ENCODE measurements around the gene PLEKHG5.
A peak's percentile ranks its signal among the peaks of the same experiment; 100 is the strongest.
"Not testable (repeated sequence)": the region's sequence is repeated elsewhere in the genome, so short reads cannot be mapped to it uniquely, and the experiment has no call there.

The PLEKHG5 gene

DNA sequence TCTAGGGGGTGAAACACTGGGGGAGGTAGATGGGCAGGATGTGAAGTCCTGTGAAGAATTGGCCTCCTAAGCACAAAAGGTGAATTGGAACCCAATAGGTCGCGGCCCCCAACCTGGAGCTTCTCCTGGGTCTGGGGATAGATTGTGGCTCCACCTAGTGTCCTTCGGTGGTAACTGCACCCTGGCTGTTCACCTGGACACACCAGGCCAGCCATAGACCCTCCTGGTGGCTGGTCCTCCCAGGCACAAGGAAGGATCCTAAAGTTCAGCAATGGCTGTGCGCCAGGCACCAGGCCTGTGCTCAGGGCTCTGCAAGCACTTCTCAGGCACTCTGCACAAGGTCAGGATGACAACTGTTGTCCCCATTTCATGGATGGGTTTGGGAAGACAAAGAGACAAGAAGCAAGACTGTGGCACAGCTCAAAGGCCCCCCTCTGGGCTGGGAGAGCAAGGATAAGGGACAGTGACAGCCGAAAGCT, 53.4 kb downstream of the PLEKHG5 start:
- TF ChIP-seq, protein P1, sequence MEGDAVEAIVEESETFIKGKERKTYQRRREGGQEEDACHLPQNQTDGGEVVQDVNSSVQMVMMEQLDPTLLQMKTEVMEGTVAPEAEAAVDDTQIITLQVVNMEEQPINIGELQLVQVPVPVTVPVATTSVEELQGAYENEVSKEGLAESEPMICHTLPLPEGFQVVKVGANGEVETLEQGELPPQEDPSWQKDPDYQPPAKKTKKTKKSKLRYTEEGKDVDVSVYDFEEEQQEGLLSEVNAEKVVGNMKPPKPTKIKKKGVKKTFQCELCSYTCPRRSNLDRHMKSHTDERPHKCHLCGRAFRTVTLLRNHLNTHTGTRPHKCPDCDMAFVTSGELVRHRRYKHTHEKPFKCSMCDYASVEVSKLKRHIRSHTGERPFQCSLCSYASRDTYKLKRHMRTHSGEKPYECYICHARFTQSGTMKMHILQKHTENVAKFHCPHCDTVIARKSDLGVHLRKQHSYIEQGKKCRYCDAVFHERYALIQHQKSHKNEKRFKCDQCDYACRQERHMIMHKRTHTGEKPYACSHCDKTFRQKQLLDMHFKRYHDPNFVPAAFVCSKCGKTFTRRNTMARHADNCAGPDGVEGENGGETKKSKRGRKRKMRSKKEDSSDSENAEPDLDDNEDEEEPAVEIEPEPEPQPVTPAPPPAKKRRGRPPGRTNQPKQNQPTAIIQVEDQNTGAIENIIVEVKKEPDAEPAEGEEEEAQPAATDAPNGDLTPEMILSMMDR (IDR thresholded peaks at IDR 0.05; ENCODE audit: insufficient read depth, low read length, missing control alignments): peak; percentile 88
- POLR2A ChIA-PET: no interaction called here
- H3K4me3 ChIP-seq (ENCODE audit: low read depth, low read length): no peak overlapping the region
- DNase-seq (ENCODE audit: low read depth, low spot score): no peak
- CTCF ChIA-PET: interaction anchor here (0.6 to 6.8 kb wide), 43 partner anchors 9 to 363 kb away, joined by 3 to 107 read pairs (median 4); partner anchors contain the start of genes ESPN, HES2 and HES3

DNA sequence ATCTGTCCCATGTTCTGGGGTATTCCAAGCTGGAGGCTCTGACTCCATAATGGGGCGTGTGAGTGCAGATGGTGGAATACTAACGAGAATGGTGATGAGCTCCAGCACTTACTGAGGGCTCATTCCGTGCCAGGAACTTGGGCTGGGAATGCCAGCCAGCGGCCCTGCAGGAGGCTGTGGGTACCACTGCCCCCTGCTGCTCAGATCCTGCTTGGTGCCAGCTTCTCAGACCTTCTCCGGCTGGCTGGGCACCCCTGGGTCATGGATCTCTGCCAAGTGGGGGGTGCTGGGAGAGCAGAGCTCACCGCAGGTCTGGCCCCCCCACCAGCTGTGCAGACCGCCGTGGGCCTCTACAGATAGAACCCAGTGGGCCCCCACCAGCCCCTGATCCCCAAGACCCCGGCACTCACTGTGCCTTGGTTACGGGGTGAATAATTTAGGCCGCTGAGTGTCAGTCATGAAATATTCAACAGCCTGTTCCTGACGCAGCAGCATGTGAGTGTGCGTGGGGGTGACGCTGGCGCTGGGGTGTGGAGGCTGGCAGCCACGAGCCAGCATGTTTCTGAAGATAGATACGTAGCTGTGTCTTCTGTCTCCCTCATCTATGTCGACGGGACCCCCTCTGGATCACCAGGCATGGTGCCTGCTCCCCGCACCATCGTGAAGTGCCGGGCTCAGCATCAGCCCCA, 54.3 kb downstream of the PLEKHG5 start:
- not testable (repeated sequence) for DNase-seq (ENCODE audit: low read depth, low spot score)

DNA sequence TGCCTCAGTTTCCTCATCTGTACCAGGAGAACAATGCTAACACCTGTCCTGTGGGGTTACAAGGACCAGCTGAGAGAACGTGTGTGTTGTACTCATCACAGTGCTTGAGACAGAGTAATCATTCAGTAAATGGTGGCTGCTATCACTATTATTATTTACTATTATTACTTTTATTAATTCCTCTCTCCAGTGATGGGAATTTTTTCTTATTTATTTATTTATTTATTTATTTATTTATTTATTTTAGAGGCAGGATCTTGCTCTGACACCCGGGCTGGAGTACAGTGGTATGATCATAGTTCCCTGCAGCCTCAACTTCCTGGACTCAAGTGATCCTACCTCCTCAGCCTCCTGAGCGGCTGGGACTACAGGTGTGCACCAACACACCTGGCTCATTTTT, 55.2 kb downstream of the PLEKHG5 start:
- POLR2A ChIA-PET; H3K4me3 ChIP-seq (ENCODE audit: low read depth, low read length); DNase-seq (ENCODE audit: low read depth, low spot score): not testable (repeated sequence)
- CTCF ChIA-PET: interaction anchor here (1.1 to 6.8 kb wide), 12 partner anchors 7 to 188 kb away, joined by 3 to 107 read pairs (median 24); partner anchors contain the start of genes ESPN, HES2 and HES3

More for the DNA sequence above, 54.3 kb downstream of the PLEKHG5 start:
- H3K4me3 ChIP-seq (ENCODE audit: low read depth, low read length); POLR2A ChIA-PET: not testable (repeated sequence)
- TF ChIP-seq, protein P1 (IDR thresholded peaks at IDR 0.05; ENCODE audit: insufficient read depth, low read length, missing control alignments): peak; percentile 8
- CTCF ChIA-PET: interaction anchor here (0.6 to 6.8 kb wide), 40 partner anchors 8 to 362 kb away, joined by 3 to 107 read pairs (median 6); partner anchors contain the start of genes ESPN, HES2, HES3 and PLEKHG5

DNA sequence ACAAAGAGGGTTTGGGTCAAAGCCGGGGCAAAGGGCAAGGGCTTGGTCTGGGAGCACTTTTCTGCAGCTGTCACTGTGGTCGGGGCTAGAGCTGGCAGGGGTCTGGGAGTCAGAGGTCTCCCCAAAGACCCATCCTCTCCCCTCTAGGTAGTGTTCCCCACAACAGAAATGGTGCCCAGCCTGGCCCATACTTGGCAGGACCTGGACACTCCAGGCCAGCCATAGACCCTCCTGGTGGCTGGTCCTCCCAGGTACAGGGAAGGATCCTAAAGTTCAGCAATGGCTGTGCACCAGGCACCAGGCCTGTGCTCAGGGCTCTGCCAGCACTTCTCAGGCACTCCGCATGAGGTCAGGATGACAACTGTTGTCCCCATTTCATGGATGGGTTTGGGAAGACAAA, 55.9 kb downstream of the PLEKHG5 start:
- TF ChIP-seq, protein P1 (IDR thresholded peaks at IDR 0.05; ENCODE audit: insufficient read depth, low read length, missing control alignments): no peak
- no peak overlapping the region for H3K4me3 ChIP-seq (ENCODE audit: low read depth, low read length)
- DNase-seq (ENCODE audit: low read depth, low spot score): no peak
- CTCF ChIA-PET: interaction anchor here (2.0 to 6.8 kb wide), 3 partner anchors 16 to 188 kb away, joined by 5 to 107 read pairs (median 82); partner anchors contain the start of genes HES2 and HES3
- POLR2A ChIA-PET: no interaction called here

DNA sequence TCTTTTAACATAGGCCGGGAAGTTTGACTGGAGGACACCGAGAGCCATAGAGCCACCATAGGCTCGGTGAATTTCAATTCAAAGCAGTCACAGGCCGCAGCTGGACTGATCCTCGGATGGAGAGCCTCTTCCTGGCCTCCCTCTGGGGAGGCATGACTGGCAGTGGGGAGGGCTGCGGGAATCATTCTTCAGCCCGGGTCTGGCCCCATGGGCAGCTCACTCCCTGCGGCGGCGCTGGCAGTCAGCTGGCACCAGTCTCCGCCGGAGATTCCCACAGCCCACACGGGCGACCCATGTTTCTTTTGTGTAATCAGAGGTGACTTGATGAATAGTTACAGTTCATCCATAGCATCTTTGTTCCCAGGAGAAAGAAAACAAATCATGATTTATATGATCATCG, 56.3 kb downstream of the PLEKHG5 start:
- DNase-seq (ENCODE audit: low read depth, low spot score): no peak
- ChIA-PET CTCF (interaction anchor here (2.0 to 4.7 kb wide), 2 partner anchors 15 to 187 kb away, joined by 5 to 82 read pairs; partner anchors contain the start of genes HES2 and HES3), POLR2A (no interaction called here)

DNA sequence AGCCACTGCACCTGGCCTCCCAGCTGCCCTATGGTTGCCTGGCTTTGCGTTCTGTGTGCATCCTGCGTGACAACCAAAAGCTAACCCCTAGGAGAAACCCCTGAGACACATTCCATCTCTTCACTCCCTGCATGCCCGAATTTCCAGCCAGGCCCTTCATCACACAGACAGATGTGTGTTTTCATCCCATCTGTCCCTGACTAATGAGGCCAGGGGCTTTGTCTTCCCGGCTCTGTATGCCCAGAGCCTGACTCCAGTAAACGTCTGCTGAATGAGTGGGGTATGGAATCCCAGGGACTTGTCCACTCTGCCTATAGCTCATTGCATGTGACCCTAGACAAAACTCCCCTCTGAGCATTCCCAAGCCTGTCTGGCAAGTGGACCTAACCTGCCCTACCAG, 57.3 kb downstream of the PLEKHG5 start:
- DNase-seq (ENCODE audit: low read depth, low spot score): no peak
- CTCF ChIA-PET: interaction anchor here (2.0 kb wide), 1 partner anchor 14 kb away, joined by 5 read pairs; the partner anchor contains the start of gene HES2
- no peak overlapping the region for H3K4me3 ChIP-seq (ENCODE audit: low read depth, low read length)
- POLR2A ChIA-PET: no interaction called here
- TF ChIP-seq, protein P1 (IDR thresholded peaks at IDR 0.05; ENCODE audit: insufficient read depth, low read length, missing control alignments): no peak

More for the DNA sequence above, 56.3 kb downstream of the PLEKHG5 start:
- no peak overlapping the region for H3K4me3 ChIP-seq (ENCODE audit: low read depth, low read length)
- TF ChIP-seq, protein P1 (IDR thresholded peaks at IDR 0.05; ENCODE audit: insufficient read depth, low read length, missing control alignments): no peak

DNA sequence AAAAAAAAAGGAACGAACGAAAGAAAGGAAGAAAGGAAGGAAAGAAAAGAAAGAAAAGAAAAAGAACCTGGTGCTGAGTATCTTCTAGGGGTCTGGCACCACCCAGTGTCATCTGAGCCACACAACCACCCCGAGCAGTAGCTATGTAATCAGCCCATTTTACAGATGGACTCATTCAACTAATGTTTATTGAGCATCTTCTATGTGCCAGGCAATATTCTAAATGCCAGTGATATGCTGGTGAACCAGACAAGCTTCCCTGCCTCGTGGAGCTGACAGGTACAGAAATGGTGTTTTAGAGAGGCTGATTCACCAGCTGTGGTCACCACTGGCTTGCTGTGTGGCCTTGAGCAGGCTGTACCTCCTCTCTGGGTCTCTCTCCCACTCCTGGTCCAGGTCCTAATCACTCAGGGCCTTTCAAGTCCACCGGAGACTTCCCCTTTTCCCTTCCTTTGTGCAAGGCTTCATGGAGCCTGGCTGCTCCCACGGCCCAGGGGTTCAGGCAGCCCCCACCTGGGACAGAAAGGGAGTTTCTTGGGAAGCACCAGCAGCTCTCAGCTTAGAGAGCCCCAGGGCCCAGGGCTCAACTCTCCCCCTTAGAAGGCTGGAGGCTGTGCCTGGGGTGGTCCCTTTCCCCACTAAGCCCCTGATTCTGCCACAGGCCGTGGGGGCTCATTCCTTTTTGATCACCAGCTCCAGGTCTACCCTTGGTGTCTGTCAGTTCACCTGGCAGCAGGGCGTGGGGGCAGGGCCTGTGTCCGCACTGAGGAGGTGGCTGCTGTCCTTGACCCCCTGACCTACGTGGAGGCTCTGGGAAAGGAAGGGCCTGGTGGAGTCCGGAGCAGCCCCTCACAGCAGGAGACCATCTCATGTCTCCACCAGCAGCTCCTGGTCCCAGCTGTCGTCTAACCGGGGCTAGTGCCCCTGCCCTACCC, 59.6 kb downstream of the PLEKHG5 start:
- POLR2A ChIA-PET; DNase-seq (ENCODE audit: low read depth, low spot score); H3K4me3 ChIP-seq (ENCODE audit: low read depth, low read length): not testable (repeated sequence)
- CTCF ChIA-PET: interaction anchor here (1.6 to 2.0 kb wide), 2 partner anchors 9 to 18 kb away, joined by 4 to 9 read pairs; no protein-coding TSS in a partner anchor

DNA sequence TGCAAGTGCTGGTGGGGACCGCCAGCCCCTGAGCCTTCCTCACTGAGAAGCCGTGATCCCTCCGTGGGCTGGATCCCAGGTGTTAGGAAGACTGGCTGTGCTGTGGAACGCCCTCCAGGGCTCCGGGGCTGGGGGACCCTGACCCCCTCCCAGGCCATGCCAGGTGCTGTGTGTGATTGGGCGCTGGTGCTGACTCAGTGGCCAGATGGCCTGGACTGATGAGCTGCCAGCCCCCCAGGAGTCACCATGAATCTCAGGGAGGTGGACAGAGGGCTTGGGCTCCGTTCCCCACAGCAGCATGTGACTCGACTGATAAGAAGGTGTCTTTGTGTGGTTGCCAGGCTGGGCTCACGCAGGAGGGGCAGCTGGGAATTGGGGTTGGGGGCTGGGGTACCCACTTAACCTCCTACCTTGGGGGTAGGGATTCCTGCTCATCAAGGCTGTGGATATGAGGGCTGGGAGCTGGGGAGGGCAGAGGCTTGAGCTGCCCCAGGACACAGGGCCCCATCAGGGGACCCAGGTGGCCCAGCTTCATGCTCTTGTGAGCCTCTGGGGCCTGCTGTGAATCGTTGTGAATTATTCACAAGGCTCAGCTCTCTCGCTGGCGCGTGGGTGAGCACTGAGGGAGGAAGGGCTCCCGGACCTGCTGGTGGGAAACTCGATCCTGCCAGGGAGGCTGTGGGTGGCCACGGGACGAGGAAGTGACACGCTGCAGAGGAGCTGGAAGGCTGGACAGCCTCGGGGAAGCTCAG, 61.6 kb downstream of the PLEKHG5 start:
- POLR2A ChIA-PET; DNase-seq (ENCODE audit: low read depth, low spot score); H3K4me3 ChIP-seq (ENCODE audit: low read depth, low read length): not testable (repeated sequence)
- CTCF ChIA-PET: interaction anchor here (0.6 to 3.9 kb wide), 5 partner anchors 9 to 84 kb away, joined by 3 to 34 read pairs (median 3); no protein-coding TSS in a partner anchor

DNA sequence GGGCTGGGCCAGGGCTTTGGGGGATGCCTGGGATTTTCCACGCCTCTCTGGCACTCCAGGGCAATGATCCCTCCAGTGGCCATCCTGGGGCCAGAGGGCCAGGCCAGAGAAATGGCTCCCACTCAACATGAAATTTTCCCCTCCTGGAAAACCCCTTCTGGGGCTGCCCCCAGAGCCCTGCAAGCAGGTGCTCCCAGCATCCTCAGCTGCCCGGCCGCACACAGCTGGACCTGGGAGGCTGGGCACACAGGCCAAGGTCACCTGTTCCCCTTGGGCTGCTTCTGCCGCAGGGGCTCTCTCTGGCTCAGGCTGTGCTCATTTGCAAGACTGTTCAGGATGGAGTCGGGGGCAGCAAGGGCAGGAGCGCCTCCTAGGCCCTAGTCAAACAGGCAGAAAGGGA, 63.0 kb downstream of the PLEKHG5 start:
- CTCF ChIA-PET: interaction anchor here (3.9 kb wide), 1 partner anchor 11 kb away, joined by 34 read pairs; no protein-coding TSS in a partner anchor
- DNase-seq (ENCODE audit: low read depth, low spot score); POLR2A ChIA-PET; H3K4me3 ChIP-seq (ENCODE audit: low read depth, low read length): not testable (repeated sequence)
